Left renal cortex interstitium (tissue), 4 donors: ENCODE results near the gene TMPRSS13. TPM values are rescaled to one million over a fixed set of nuclear protein-coding genes. Genes with fewer than 3 reads are reported as not detected.
"Not testable (repeated sequence)": the region's sequence is repeated elsewhere in the genome, so short reads cannot be mapped to it uniquely, and the experiment has no call there.

Source experiments
- DNase-seq, 4 donors: peaks; one replicate each; pipeline ENCODE4 v3.0.0-alpha.2; 2013; ENCODE audit warnings: low read depth in 4 of 4, low spot score in 2 of 4, missing footprints in 1 of 4
- polyA plus RNA-seq, 4 donors: library from polyadenylated mRNA; unstranded; fragments of 120-200 nt; gene quantifications; one replicate each; pipeline ENCODE4 v1.2.1, GENCODE V29; 2013; ENCODE audit not compliant: insufficient read length in 4 of 4

TMPRSS13 gene
- under 1 TPM; 0.56 to 0.81 (median 0.74) TPM for polyA plus RNA-seq

DNA sequence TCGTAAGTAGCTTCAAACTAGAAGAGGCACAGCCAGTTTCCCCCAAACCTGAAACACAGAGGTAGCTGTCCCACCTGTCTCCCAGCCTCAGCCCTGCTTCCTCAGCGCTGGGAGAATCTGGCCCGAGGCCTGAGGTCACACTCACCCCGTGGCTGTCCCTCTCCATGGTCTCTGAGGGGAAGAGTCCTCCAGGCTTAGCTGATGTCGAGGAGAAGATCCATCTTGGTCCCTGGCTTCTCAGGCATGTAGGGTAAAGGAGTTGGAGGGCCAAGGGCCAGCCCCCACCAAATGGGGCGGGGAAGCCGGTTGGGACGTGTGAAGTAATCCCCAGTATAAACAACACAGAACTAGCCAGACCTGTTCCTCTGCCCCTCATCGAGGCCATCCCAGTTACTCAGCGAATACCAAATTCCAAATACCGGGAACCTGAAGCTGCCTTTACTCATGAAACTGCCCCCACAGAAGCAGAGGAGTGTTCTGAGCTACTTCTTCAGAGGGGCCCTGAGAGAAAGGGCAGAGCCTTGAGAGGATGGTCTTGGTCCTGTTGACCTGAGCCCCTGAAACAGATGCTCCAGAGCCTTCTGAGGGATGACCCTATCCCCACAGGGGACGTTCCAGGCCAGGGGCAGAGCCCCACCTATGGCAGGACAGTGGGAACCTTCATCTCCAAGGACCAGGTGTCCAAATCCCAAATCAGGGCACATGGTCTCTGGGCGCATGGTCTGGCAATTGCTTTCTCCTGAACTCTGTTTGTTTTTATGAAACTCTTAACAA, at the start of gene TMPRSS13:
Gene TMPRSS13, minus strand, starts transcription at position 261 of the 774 bp plus-strand sequence. Its CDS starts 95 bp downstream, at position 166.
- DNase-seq: no peak

DNA sequence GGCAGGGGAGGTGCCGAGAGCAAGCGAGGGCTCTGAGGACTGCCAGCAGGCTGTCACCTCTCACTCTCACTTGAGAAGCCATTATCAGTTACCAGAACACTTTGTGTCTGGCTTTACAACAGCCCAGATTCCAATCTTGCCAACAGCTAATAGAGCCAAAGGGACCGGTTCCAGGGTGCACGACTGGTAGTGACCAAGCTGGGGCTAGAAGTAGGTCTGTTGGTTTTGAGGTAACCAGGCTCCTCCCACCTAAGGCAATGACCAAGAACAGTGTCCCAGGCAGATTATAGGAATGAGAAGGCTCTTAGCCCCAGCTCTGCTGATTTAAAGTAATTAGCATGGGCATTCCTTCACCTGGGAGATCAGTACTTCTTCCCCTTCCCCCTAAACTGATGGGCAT, 49.8 kb upstream of the TMPRSS13 start:
- no peak for DNase-seq

DNA sequence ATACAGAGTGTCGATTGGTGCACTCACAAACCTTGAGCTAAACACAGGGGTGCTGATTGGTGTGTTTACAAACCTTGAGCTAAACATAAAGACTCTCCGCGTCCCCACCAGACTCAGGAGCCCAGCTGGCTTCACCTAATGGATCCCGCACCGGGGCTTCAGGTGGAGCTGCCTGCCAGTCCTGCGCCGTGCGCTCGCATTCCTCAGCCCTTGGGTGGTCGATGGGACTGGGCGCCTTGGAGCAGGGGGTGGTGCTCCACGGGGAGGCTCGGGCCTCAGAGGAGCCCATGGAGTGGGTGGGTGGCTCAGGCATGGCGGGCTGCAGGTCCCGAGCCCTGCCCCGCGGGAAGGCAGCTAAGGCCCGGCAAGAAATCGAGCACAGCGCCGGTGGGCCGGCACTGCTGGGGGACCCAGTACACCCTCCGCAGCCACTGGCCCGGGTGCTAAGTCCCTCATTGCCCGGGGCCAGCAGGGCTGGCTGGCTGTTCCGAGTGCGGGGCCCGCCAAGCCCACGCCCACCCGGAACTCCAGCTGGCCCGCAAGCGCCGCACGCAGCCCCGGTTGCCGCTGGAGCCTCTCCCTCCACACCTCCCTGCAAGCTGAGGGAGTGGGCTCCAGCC, 49.2 kb upstream of the TMPRSS13 start:
- DNase-seq: not testable (repeated sequence)

DNA sequence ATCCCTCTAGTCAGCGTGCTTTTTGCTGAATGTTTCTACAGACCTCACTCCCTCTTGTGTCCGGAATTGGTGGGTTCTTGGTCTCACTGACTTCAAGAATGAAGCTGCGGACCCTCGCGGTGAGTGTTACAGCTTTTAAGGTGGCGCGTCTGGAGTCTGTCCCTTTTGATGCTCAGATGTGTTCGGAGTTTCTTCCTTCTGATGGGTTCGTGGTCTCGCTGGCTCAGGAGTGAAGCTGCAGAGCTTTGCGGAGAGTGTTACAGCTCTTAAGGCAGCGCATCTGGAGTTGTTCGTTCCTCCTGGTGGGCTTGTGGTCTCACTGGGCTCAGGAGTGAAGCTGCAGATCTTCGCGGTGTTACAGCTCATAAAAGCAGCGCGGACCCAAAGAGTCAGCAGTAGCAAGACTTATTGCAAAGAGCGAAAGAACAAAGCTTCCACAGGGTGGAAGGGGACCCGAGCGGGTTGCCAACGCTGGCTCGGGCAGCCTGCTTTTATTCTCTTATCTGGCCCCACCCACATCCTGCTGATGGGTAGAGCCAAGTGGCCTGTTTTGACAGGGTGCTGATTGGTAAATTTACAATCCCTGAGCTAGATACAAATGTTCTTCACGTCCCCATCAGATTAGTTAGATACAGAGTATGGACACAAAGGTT, 48.5 kb upstream of the TMPRSS13 start:
- DNase-seq: not testable (repeated sequence)

DNA sequence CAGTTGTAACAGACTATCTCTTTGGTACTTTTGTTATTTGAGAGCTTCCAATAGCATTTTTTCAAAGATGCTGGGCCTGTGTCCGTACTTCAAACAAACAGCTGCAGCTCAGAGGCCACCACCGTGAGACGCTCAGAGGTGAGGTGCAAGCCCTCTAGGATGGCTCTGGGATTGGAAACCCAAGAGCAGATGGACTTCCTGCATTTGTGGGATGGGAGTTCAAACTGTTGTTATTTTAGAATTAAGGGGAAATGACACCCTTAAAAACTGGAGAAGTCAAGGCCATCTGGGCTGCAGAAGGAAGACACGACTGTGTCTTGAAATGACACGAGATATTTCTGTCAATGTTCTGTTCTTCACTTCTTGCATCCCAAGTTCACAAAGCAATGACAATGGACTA, 47.8 kb upstream of the TMPRSS13 start:
- DNase-seq: no peak

DNA sequence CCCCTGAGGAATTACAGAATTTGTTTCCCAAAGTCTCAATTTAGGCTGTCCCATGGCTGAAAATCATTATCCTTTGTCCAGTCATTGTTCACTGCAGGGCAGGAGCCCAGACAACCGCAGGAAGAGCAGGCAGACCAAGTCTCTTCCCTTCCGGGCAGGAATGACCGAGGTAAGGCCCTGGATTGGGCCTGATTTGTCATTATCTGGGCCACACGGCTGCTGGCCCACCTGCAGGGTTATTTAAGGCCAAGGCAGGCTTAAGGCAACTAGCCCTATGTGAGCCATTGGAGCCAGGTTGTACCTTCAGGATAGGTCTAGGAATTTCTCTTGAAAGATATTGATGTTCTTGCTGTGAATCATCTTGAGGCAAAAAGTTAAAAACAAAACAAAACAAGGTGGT, 47.2 kb upstream of the TMPRSS13 start:
- DNase-seq: no peak

DNA sequence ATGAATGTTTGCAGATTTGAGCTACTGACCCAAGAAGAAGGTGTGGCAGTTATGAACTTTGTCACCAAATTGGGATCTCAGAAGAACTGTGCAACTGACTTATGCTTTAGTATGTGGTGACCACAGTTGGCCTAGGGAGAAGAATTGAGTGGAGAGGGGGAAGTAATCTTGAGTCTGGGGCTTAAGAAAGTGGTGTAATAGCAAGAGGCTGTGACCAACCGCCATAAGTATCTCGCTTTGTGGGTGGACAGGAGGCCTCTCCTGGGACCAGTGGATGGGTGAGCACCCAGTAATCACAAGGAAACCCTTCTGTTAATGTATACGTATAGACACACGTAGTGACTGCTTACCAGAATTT, 44.3 kb upstream of the TMPRSS13 start:
- DNase-seq: no peak

DNA sequence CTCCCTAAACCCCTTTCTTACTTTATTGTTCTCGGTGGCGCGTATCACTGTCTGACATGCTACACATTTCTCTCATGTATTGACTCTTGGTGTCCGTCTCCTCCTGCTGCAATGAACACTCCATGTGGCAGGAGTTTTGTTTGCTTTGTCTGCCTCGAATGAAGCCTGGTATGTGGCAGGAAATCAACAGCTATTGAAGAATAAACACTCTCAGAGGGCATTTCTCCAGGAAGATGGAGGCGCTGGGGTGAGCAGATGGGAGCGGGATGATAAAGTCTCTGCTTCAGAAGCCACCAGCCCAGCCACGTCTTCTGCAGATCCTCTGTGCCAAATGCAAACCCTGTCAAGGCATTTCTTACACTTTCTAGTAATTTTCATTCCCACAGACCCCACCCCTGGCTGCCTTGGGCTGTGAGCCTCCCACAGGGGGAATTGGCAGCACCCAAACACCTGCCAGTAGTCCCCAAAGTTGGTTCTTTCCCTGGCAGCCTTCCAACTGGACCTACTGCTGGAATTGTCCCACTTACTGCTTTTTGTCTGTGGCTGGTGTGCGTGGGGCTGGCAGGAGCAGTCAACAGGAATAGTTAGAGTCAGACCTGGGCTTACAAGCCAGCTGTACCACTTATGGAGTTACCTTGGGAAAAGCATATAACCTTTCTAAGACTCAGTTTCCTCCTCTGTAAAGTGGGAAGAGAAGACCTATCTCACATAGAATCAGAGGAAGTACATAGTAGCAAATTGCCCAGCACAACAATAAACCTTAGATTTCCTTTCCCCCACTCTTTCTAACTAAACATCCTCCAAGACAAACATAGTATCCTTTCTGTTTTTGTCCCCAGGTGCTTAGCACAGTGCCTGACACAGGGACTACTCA, 43.7 kb upstream of the TMPRSS13 start:
- DNase-seq: no peak

DNA sequence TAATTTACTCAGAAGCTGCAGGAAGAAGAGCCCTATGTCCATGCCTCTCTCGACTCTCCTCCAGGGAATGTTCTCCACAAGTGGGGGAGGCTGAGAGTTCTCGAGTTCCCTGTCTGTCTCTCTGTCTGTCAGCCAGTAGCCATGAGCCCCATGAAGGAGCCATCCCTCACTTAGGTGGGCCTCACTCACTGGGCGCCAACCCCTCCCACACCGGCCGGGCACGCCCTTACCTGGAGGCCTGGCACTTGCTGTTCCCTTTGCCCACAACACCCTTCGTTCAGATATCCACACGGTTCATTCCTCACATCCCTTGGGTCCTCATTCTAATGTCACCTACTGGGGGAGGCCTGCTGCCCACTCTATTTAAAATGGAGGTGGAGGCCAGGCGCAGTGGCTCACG, 42.8 kb upstream of the TMPRSS13 start:
- no peak for DNase-seq

DNA sequence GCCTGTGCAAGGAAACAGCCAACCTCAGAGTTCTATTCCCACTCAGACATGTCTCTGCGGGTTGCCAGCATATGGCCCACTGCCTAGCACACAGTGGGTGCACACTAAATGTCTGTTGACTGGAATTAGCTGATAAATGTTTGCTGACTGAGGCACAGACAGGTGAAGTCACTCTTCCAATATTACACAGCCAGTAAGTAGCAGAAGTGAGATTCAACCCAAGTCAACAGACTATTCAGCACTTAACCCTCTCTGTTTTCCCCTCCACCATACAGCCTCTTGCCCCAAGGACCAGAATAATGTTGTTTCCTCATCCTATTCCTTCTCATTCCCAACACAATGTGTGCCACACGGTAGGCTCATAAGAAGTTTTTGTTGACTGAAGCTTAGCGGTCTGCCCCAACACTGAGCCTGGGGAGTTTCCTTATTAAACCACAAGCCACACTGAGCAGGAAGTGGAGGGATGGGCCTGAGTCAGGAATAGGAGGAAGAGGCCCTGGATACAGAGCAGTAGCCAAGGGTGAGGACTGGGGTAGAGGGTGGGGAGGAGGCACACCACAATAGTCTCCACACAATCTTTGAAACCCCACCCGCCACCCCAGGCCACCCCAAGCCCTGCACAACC, 41.3 kb upstream of the TMPRSS13 start:
- DNase-seq: no peak

DNA sequence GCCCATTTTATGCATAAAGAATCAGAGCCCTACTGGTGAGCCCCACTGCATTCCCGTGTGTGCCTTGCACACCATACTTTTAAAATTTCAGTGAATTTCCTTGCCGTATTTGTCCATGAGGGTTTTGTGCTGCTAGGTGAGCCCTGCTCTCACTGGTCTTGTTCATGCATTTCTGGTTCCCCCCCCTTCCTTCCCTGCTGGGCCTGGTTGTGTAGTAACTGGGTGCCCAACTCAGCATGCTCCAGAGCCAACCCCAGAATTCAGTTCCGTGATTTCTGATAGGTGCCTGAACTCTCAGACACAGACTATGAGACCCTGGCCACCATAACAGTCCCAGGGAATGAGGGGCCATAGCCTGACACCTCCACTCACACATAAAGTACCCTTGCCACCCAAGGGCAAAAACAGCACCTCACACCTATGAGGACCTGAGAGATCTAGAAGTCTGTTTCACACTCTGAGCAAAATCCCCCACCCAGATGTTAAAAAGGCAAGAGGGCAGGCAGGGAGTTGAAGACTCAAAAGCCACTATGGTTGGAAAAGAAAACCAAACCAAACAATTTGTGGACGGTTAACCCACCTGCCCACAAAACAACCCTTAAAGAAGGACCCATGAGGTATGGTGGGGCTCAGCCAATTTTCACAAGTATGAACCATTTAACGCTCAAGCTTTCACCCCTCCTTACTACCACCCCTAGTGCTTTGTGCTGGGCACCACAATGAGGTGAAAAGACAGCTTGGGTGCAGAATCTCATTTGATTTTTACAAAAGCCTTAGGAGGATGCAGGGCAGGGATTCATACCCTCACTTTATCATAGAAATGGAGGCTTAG, 40.2 kb upstream of the TMPRSS13 start:
- no peak for DNase-seq

DNA sequence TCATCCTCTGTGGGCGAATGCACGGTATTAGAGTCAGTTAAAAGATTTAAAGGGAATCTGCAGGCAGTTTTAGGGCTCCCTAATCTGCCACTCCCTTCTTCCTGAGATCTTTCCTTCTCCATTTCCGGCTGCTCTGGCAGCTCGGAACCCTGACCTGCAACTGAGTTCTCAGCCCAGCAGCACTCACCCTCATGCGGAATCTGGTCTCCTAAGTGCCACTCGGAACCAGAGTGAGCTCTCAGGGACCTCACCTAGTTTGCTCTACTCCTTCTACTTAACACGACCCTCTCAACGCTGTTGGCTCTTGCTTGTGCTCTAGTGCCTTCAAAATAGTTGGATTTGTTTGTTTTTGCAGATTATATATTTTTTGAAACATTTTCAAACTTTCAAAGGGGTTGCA, 37.7 kb upstream of the TMPRSS13 start:
- DNase-seq: no peak

DNA sequence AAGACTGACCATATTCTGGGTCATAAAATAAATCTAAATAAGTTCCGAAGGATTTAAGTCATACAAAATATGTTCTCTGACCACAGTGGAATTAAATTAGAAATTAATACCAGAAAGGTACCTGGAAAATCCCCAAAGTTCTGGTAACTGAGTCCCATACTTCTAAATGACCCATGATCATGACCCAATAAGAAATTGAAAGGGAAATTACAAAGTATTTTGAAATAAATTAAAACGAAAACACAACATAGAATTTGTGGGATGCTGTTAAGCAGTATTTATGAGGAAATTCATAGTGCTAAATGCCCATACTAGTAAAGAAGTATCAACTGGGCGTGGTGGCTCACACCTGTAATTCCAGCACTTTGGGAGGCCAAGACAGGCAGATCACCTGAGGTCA, 33.6 kb upstream of the TMPRSS13 start:
- DNase-seq: no peak

DNA sequence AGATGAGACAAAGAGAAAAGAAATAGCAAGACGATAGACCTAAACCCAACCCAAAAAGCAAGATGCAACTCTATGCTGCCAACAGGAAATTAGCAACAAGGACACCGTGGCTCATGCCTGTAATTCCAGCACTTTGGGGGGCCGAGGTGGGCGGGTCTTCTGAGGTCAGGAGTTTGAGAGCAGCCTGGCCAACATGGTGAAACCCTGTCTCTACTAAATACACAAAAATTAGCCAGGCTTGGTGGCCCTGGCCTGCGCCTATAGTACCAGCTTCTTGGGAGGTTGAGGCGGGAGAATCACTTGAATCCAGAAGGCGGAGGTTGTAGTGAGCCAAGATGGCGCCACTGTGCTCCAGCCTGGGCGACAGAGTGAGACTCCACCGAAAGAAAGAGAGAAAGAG, 32.7 kb upstream of the TMPRSS13 start:
- DNase-seq: no peak

DNA sequence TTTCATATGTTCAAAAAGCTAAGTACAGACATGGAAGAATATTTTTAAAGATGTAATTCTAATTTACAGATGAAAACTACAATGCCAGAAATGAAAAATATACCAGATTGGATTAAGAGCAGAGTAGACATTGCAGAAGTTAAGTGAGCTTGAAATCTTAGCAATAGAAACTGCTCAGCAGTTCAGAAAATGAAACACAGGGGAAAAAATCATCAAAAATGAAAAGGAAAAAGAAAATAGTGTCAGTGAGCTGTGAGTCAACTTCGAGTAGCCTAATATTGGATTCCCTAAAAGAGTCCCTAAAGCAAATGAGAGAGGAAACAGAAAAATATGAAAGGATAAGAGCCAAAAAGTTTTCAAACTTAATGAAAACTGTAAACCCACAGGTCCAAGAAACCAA, 31.2 kb upstream of the TMPRSS13 start:
- DNase-seq: no peak

DNA sequence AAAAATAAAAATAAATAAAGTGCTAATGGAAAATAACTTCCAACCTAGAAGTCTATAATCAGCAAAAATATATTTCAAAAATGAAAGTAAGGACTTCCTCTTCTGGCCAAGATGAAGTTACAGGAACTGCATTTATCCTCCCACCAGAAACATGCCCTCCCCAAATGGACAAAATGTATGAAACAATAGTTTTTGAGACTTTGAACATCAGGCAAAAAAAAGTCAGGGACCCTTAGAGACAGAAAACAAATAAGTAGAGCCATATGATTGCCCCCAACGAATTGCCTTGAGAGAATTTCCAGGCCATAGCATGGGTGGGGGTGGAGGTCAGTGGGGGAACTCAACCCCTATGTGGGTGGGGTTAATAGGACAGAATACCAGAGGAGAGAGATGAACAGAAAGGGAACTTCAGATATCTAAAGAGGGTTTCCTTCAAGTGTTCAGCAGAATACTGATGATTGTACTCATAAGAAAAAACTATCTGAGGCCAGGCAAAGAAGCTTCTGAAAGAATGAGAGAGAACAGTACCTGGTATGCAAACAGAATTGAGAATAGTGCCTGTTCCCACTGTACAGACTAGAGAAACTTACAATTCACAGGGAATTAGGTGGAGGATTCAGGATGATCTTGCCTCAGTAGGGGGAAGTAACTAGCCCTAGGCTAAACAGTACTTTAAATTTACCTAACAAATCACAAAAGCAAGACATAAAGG, 30.4 kb upstream of the TMPRSS13 start:
- no peak for DNase-seq

DNA sequence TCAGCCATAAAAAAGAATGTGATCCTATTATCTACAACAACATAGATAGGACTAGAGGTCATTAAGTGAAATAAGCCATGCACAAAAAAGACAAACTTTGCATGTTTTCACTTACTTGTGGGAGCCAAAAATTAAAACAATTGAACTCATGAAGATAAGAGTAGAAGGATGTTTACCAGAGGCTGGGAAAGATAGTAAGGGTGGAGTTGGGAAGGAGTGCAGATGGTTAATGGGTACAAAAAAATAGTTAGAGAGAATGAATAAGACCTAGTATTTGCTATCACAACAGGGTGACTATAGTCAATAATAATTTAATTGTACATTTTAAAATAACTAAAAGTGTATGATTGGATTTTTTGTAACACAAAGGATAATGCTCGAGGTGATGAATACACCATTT, 29.7 kb upstream of the TMPRSS13 start:
- DNase-seq: no peak

DNA sequence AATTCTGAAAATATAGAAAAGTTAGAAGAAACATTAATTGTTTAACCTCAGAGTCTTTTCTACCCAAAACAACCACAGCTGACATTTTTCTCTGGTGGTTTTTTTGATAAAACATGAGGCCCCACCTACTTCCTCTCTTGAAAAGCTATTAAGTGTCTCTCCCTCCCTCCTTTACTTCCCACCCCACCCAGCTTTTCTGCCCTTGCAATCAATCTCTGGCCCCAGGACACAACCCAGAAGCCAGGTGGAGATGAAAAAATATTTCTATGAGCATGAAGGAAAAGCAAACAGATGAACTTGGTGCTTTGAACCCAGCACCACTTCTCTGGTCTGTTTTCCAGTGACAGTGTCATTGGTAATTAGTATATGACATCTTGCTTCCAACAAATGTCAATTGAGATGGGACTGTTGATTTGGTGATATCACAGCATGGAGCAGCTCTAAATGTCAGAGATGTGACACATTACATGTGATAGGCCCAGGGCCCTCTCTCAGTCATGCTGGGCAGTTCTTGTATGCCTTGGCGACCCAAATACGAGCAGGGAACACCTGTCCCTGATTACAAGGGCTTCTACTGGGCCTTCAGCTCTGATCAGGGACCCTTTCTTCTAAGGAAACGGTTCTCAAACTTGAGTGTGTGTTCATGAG, 23.9 kb upstream of the TMPRSS13 start:
- DNase-seq: no peak
